HUES48 (cell line): ENCODE measurements around the gene SPG21.

ENCODE experiments used
- H3K27ac ChIP-seq: one replicate; pipeline ENCODE4 v1.7.0; 2013; ENCODE audit warnings: low read depth, low read length, inconsistent platforms
- H3K27me3 ChIP-seq: 2 replicates; pipeline ENCODE4 v1.6.1; 2013; ENCODE audit warnings: mild to moderate bottlenecking, low read length; ENCODE audit not compliant: control insufficient read depth, insufficient read depth
- H3K36me3 ChIP-seq: 2 replicates; pipeline ENCODE4 v1.6.1; 2013; ENCODE audit warnings: low read length; ENCODE audit not compliant: control insufficient read depth, insufficient read depth
- H3K4me1 ChIP-seq: 2 replicates; pipeline ENCODE4 v1.6.1; 2013; ENCODE audit warnings: mild to moderate bottlenecking, low read length; ENCODE audit not compliant: control insufficient read depth, insufficient read depth
- H3K4me3 ChIP-seq: 2 replicates; pipeline ENCODE4 v1.5.1; 2013; ENCODE audit warnings: mild to moderate bottlenecking, low read depth, low read length
- H3K9ac ChIP-seq: 2 replicates; pipeline ENCODE4 v1.6.1; 2013; ENCODE audit warnings: mild to moderate bottlenecking, low read depth, low read length, moderate library complexity
- H3K9me3 ChIP-seq: 2 replicates; pipeline ENCODE4 v1.6.1; 2013; ENCODE audit warnings: low read length; ENCODE audit not compliant: control insufficient read depth, insufficient read depth

Gene SPG21

GRCh38 chr15:64938192-64938591, 51.5 kb downstream of the SPG21 start:
- Histone ChIP-seq H3K4me3 (no peak overlapping the region), H3K27me3 (no peaks in the 10 kb centered on the region), H3K9me3 (no peaks in the 10 kb centered on the region), H3K4me1 (no peaks in the 10 kb centered on the region), H3K36me3 (no peaks in the 10 kb centered on the region), H3K9ac (no peak overlapping the region), H3K27ac (no peak overlapping the region)

DNA sequence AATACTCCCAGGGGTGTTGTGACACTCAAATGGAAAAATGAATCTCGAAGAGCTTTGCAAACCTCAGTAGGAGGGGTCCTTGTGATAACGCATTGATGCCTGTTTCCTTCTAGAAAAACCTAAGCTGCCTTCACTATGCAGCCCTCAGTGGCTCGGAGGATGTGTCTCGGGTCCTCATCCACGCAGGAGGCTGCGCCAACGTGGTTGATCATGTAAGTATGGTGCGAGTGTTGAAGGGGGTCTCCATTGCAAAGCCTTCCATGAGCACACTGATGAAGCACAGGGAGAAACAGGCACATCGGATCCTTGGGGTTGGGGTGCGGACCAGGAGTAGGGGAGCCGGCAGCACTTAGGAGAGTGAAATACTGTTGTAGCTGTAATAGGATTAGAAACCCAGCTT, 55.7 kb downstream of the SPG21 start:
- no peak overlapping the region for H3K4me3 ChIP-seq
- no peak overlapping the region for H3K9ac ChIP-seq

GRCh38 chr15:64931381-64931780, 58.3 kb downstream of the SPG21 start:
- Histone ChIP-seq H3K27me3 (no peaks in the 10 kb centered on the region), H3K4me1 (no peaks in the 10 kb centered on the region), H3K9me3 (no peaks in the 10 kb centered on the region), H3K27ac (no peak overlapping the region), H3K9ac (no peak overlapping the region), H3K4me3 (no peak overlapping the region), H3K36me3 (no peaks in the 10 kb centered on the region)

More for the DNA sequence above, 55.7 kb downstream of the SPG21 start:
- H3K4me1 ChIP-seq, result no peaks in the 10 kb centered on the region
- H3K36me3 ChIP-seq, result no peaks in the 10 kb centered on the region
- no peaks in the 10 kb centered on the region for H3K27me3 ChIP-seq
- no peak overlapping the region for H3K27ac ChIP-seq
- H3K9me3 ChIP-seq, result no peaks in the 10 kb centered on the region

DNA sequence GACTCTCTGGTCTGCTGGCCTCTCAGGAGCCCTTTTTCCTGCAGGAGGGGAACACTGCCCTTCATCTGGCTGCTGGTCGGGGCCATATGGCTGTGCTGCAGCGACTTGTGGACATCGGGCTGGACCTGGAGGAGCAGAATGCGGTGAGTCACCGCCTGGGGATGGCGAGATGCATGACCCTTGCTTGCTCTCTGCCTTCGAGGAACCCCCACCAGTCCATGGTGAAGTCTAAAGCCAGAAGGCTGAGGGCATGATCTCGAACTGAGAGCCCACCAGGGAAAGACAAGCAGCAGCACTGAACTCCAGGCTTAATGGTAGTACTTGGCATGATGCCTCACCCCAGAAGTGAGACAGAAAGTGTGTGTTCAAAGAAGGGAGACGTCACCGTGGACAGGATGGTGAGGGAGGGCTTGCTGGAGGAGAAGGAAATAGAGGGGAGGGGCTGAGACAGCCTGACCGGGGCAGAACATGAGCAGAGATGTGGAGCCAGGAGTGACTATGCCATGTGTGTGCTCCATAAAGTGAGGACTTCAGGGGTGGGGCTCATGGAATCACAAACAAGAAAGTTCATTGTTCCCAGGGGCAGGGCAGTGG, 58.8 kb downstream of the SPG21 start:
- no peaks in the 10 kb centered on the region for H3K4me1 ChIP-seq
- no peak overlapping the region for H3K27ac ChIP-seq
- no peak overlapping the region for H3K9ac ChIP-seq
- no peaks in the 10 kb centered on the region for H3K27me3 ChIP-seq
- H3K9me3 ChIP-seq, result no peaks in the 10 kb centered on the region
- no peak overlapping the region for H3K4me3 ChIP-seq
- no peaks in the 10 kb centered on the region for H3K36me3 ChIP-seq

DNA sequence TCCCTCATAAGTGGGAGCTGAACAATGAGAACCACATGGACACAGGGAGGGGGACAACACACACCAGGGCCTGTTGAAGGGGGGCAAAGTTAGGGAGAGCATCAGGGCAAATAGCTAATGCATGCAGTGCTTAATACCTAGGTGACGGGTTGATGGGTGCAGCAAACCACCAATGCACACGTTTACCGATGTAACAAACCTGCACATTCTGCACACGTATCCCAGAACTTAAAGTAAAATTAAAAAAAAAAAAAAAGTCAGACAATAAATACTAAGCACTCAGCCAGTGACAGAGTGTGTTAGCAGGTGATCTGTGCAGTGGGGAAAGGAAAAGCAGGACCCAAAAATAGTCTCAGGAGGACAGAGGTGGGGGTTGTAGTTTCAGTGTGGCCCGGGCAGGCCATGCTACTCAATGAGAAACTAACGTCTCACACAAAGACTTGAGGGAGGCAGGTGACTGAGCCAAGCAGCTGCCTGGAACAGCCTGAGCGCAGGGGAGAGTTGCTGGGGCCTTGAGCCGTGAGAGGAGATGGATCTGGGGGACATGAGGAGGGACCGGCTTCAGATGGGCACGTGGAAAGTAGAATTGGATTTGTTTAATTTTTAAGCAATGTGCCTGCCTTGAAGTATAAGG, 59.6 kb downstream of the SPG21 start:
- Histone ChIP-seq H3K9me3 (no peaks in the 10 kb centered on the region), H3K27ac (no peak overlapping the region), H3K9ac (no peak overlapping the region), H3K4me1 (no peaks in the 10 kb centered on the region), H3K4me3 (no peak overlapping the region), H3K36me3 (no peaks in the 10 kb centered on the region), H3K27me3 (no peaks in the 10 kb centered on the region)

DNA sequence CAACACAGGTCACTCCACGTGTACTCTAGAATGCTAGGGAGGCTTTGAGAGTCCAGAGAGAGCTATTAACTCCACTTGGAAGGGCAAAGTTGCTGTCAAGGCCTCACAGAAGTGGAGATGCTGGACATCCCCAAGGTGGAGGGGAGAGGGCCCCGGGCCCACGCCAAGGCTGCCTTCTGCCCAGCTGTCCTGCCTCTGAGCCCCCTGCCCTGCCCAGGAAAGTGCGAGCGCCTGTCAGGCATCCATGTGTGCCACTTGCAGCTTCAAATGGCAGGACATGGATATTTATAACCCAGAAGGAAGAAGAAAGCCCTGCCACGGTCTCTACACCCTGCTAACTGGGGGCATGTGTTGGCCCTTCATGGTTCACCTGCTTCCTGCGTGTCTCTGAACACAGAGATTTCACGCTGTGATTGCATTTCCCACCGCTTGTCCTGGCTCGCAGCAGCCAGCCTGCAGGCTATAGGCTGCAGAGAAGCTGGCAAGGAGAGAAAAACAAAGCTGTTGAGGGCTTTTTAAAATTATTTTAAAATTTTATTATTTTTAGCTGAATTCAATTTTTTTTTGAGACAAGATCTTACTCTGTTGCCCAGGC, 61.0 kb downstream of the SPG21 start:
- no peak overlapping the region for H3K9ac ChIP-seq
- no peaks in the 10 kb centered on the region for H3K27me3 ChIP-seq

GRCh38 chr15:64926661-64927060, 63.1 kb downstream of the SPG21 start:
- Histone ChIP-seq H3K4me3 (no peak overlapping the region), H3K4me1 (no peaks in the 10 kb centered on the region), H3K36me3 (no peaks in the 10 kb centered on the region), H3K27me3 (no peaks in the 10 kb centered on the region), H3K27ac (no peak overlapping the region), H3K9ac (no peak overlapping the region), H3K9me3 (no peaks in the 10 kb centered on the region)

More for the DNA sequence above, 61.0 kb downstream of the SPG21 start:
- H3K4me3 ChIP-seq, result no peak overlapping the region
- no peaks in the 10 kb centered on the region for H3K4me1 ChIP-seq
- H3K27ac ChIP-seq, result no peak overlapping the region
- H3K36me3 ChIP-seq, result no peaks in the 10 kb centered on the region
- H3K9me3 ChIP-seq, result no peaks in the 10 kb centered on the region

GRCh38 chr15:64925335-64926330, 64.1 kb downstream of the SPG21 start:
- H3K4me3 ChIP-seq, result no peak overlapping the region
- no peaks in the 10 kb centered on the region for H3K27me3 ChIP-seq
- H3K4me1 ChIP-seq, result no peaks in the 10 kb centered on the region
- H3K9me3 ChIP-seq, result no peaks in the 10 kb centered on the region
- no peaks in the 10 kb centered on the region for H3K36me3 ChIP-seq
- no peak overlapping the region for H3K27ac ChIP-seq
- no peak overlapping the region for H3K9ac ChIP-seq

DNA sequence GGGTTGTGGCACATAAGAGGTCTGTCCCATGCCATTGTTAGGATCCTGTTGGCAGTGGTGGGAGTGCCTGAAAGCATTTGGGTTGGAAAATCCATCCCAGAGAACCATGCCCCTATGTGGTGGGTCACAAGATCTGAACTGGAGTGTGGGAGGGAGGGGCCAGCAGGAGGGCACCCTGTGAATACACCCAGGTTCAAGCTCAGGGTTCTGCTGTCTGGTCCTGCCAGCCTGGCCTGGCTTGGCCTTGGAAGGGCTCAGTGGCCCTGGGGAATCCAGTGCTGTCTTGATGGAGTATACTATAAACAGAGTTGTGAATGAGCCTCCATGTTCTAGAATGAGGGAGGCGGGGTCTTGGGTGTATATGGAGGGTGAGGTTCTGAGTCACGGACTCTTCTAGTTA, 66.2 kb downstream of the SPG21 start:
- no peaks in the 10 kb centered on the region for H3K27me3 ChIP-seq
- H3K27ac ChIP-seq, result no peak overlapping the region
- H3K4me3 ChIP-seq, result no peak overlapping the region
- H3K9me3 ChIP-seq, result no peaks in the 10 kb centered on the region
- H3K9ac ChIP-seq, result no peak overlapping the region
- H3K4me1 ChIP-seq, result no peaks in the 10 kb centered on the region
- no peaks in the 10 kb centered on the region for H3K36me3 ChIP-seq

- Histone ChIP-seq H3K9me3 (no peaks in the 10 kb centered on the region), H3K36me3 (no peaks in the 10 kb centered on the region), H3K27ac (no peak overlapping the region), H3K4me1 (no peaks in the 10 kb centered on the region), H3K27me3 (no peaks in the 10 kb centered on the region), H3K9ac (no peak overlapping the region), H3K4me3 (no peak overlapping the region)
Observed at GRCh38 chr15:64921711-64922110, 68.0 kb downstream of the SPG21 start.
